ENCODE measurements around the gene LIF.

Gene LIF

DNA sequence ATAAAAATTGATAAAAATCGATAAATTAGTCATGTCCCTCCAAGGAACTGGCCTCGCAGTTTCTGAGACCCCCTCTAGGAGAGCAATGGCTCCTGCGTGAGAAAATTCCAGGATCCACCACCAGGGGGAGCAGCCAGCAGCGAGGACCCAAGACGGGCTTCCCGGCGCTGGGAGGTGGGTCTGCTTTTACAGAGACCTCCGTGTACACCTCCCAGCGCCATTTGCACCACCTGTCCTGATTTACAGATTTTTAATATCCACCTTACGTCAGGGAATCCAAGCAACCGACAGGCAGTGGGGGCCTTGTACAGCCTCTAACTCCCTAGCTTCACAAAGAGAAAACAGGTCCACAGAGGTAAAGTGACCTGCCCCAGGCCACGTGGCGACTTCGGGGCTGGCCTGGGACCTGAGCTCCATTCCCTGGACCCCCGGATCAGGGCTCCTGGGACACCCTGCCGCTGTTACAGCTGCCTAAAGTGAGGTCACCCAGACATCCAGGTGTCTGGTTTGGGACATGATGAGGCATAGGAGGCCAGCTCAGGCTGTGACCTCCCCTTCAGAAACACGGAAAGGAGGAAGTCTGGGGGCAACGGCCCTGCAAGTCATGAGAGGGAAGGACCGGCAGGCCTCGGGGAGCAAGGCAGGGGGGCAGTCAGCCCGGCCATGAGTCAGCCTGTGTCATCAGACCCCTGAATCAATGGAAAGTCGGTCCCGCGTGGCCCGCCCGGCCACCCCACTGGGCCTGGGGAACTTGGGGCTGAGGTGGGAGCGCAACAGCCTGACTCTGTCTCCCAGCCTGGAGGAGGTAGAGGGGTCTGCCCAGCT is 16.6 kb upstream of the LIF start:
- peak; percentile 84 for DNase-seq

DNA sequence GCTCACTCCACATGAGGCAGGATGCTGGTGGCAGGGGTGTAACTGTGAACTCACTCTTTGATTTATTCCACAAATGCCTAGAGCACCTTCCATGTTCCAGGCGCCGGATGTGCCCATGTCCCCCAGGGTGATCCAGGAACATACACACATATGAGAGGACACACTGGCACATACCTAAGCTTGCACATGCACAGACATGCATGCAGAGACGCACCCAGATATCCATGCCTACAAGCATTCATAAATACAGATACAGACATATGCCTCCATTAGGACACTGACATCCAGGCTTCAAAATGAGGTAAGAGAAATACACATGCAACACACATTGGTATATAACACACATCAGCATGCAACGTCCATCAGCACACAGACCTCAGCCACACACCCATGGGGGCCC is 15.6 kb upstream of the LIF start:
- no peak for DNase-seq

- peak; percentile 77 for DNase-seq
Measured at GRCh38 chr22:30261134-30261533, 14.6 kb upstream of the LIF start.

GRCh38 chr22:30260682-30261081 is 14.1 kb upstream of the LIF start:
- no peak for DNase-seq

- no peak for DNase-seq
Measured at GRCh38 chr22:30260276-30260675, 13.7 kb upstream of the LIF start.

- no peak for DNase-seq
Measured at GRCh38 chr22:30254314-30254713, 7.8 kb upstream of the LIF start.

DNA sequence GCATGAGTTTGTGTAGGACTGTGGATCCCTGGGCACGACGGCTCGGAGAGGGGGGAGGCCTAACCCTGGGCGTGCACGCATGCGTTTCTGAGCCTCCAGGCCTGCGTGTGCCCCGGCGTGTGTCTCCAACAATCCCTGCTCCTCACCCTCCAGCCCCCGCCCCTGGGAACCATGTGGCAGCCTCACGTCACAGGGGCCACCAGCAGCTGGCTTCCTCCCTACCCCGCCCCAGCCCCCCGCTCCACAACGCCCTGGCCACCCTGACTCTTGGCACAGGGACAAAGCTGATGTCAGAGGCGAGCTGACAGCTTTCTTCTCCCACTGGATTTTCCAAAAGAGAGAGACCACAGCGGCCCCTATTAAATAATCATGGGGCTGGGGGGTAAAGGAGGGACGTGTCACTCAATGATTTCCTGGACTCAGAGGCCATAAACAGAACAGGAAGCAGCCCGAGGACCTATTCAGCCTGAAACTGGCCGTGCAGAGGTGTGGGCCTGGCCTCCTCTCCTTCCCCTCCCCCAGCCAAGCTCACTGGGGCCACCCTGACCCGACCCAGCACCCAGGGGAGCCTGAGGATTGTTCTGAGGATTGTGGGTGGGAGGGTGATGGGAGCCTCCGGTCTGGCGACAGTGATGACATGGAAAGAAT is 6.8 kb upstream of the LIF start:
- no peak for DNase-seq

DNA sequence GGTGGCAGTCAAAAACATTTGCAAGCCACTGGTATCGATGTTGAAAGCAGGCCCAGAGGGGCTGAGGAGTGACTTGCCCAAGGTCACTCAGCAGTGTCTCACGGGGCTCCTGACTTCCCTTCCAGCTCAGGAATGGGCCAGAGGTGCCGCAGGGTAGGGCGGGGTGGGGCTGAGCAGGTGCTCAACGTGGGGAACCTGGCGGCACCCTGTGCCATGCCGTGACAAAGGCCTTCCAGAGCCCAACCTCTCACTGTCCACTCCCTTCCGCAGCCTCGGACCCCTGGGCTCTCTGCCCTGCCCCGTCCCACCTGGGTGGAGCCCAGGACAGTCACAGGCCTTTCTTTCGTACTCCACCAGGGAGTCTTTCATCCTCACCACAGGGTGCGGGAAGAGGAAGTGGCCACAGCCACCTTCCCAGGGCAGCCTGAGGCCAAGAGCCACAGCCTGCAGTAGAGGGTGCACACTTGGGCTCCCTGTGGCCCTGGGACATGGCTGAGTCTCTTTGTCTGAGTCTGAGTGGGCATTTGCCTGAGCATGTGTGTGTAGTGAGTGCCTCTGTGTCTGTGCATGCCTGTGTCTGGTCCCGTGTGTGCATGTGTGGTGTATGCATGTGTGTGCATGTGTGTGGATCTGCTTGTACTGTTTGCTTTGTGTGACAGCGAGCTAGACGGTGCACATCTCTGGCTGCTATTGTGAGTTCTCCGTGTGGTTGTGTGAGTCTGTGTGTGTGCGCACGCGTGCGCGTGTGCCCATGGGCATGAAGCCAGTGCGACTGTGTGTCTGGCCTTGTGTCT is 6.0 kb upstream of the LIF start:
- no peak for DNase-seq

DNA sequence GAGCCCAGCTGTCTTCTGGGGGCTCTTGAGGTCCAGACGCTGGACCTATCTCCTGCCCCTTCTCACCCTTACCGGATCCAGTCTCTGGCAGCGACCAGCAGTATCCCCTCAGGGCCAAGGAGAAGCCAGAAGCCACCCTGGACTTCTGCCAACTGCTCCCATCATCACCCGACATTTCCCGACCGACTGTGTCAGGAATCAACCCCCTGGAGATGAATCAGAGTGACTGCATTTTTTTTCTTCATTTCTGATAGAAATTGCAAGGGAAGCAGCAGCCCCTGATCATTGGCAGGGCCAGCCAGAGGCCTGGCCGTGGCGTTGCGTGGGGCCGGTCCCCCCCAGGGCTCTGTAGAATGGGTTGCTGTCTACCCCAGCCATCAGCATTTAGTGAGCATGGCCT is 5.2 kb upstream of the LIF start:
- DNase-seq: no peak

GRCh38 chr22:30250661-30251267 is 4.2 kb upstream of the LIF start:
- DNase-seq: no peak

- DNase-seq: no peak
Measured at GRCh38 chr22:30250039-30250565, 3.5 kb upstream of the LIF start.

- DNase-seq: no peak
Measured at GRCh38 chr22:30249049-30250038, 2.8 kb upstream of the LIF start.

GRCh38 chr22:30248484-30248883 is 1.9 kb upstream of the LIF start:
- DNase-seq: no peak

DNA sequence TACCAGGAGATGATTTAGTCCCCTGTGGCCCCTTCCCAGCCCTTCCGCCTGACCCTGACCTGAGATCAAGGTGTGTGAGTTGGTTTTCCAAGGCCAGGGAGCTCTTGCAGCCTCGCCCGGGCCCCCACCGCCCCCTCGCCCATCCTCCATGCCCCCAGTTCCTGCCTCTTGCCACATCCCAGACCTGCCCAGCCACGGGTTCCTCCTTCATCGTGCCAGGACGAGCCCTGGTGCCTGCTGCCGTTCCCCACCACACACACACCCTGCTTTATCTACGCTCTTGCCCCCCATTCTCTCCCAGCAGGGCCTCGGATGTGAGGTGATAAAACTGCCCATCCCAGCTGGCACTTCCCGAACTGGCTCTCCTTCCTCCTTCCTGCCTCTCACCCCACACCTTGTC is 1.4 kb upstream of the LIF start:
- no peak for DNase-seq

- no peak for DNase-seq
Measured at GRCh38 chr22:30247561-30247960, 1.0 kb upstream of the LIF start.

GRCh38 chr22:30246814-30247376 is 336 bp upstream of the LIF start:
- no peak for DNase-seq

GRCh38 chr22:30245181-30245984 is 1.2 kb downstream of the LIF start:
- DNase-seq: no peak

DNA sequence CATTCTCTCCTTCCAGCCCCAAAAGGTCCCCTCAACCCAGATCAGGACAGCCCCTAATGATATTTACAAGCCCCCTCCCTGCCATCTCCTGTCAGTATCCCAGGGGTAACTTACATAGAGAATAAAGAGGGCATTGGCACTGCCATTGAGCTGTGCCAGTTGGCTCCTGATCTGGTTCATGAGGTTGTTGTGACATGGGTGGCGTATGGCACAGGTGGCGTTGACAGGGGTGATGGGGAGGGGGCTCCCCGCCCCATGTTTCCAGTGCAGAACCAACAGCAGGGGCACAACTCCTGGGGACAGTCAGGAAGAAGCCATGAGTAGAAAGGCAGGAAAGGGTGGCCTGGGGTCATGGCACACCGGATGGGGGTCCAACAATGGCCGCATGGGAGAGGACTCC is 1.9 kb downstream of the LIF start:
- DNase-seq: no peak

GRCh38 chr22:30244066-30244465 is 2.5 kb downstream of the LIF start:
- no peak for DNase-seq

DNA sequence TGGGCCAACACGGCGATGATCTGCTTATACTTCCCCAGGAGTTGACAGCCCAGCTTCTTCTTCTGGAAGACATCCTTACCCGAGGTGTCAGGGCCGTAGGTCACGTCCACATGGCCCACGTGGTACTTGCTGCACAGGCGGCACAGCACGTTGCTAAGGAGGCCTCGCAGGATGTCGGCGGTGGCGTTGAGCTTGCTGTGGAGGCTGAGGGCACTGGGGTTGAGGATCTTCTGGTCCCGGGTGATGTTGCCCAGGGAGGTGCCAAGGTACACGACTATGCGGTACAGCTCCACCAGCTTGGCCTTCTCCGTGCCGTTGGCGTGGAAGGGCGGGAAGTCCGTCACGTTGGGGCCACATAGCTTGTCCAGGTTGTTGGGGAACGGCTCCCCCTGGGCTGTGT is 2.9 kb downstream of the LIF start:
- DNase-seq: no peak

Measured in islet precursor cell (in vitro differentiated cells).